Measurements from ENCODE around the gene COL4A1.

The COL4A1 gene

DNA sequence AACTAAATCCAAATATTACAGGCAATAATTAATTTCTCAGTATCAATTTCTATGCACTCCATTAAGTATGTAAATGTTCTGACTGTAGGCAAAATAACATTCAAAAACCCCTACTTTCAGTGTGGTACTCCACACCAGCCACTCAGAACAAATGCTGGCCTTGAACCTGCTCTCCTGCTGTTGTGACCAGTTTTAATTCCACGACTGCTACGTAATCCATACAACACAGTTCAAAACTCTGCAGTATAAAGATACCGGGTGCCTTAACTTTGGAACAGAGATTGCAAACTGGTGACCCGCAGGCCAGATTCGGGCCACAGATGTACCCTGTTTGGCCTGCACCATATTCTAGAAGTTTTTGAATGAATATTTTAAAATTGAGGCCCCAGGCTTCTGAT is 30.4 kb downstream of the COL4A1 start:
- DNase-seq (ENCODE audit: low read depth in 2 of 2), result no peak

DNA sequence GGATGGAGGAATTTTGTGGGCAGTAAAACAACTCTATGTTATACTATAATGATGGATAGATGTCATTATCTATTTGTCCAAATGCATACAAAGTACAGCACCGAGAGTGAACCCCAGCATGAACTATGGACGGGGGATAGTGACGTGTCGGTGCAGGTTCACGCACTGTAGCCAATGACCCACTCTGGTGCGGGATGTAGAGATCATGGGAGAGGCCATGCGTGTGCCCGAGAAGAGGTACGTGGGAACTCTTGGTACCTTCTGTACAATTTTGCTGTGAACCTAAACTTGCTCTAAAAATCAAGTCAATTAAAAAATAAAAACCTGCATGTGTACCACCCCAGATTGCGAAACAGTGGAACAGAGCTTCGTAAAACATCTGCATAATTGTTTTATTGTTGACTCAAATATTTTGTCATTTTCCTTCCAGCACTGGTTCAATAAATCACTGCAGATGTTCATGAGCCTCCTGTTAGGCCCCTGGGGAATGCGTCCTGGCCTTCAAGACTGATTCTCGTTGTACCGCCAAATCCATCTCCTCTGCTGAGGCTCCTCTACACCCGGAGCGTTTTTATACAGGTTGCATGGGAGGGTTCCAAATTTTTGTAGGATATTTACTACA is 30.9 kb downstream of the COL4A1 start:
- DNase-seq (ENCODE audit: low read depth in 2 of 2), result no peak

DNA sequence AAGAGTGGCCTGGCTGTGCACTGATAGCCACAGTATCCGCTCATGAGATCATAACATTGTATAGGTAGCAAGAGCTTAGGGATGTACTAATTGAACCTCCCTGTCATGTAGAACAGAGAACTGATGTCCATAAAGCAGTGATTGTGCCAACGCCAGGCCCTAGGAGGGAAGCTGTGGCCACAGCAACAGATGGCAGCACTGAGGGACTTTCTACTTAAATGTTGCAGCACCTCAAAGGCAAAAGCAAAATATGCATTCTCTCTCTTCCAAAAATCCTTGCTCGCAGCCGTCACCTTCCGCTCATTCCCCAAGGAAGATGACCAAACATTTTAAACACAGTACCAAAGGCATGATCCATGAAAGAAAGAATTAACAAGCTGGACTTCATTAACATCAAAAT is 32.3 kb downstream of the COL4A1 start:
- no peak for DNase-seq (ENCODE audit: low read depth in 2 of 2)

DNA sequence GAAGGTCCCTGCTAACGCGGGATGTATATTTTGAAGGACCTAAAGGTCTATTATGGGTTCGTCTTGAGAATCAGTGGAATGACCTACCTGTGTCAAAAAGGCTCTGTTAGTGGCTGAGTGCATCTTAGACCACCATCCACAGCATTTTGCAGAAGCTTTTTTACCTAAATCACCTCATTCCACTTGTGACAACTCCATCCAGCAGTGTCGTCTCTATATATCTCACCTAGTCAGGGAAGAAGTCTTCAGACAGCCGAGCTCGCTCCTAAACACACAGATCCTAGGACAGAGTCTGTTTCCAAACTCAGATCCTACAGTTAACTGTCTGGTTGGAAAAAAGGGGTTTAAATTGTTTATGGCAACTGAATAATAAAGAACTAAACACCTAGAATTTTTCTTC is 33.7 kb downstream of the COL4A1 start:
- no peak for DNase-seq (ENCODE audit: low read depth in 2 of 2)

DNA sequence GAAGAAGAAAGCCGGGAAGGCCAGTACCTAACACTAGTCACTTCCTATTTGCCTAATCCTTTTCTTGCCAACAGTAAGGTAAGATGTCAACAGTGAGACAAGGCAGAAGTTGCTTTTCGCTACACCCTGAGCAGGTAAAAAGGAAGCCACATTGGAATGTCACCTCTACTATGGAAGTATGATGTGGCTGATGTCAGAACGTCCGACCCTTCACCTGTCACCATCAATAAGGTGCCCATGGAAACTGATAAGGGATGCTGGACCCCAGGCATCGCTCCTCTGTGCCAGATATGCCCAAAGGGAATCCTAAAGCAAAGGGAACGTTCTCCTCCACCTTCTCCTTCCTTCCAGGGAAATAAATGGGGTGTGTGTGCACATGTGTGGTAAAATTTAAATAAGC is 34.3 kb downstream of the COL4A1 start:
- no peak for DNase-seq (ENCODE audit: low read depth in 2 of 2)

DNA sequence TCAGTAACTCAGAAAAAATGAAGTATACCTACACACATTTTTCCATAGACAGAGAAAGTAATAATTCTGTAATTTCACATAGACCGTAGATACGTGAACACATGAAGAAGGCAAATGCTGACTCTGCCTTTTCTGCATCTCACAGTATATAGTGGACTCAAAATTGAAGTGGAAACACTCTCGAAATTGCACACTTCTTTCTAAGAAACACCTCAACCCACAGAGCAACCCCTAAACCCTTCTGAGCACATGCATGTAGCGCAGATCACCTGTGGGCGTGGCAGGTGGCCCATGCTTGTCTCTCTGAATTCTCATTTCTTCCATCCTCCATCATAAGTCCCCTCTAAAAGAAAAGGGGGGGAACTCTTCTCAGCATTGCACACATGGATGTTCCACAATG is 34.7 kb downstream of the COL4A1 start:
- DNase-seq (ENCODE audit: low read depth in 2 of 2), result no peak

DNA sequence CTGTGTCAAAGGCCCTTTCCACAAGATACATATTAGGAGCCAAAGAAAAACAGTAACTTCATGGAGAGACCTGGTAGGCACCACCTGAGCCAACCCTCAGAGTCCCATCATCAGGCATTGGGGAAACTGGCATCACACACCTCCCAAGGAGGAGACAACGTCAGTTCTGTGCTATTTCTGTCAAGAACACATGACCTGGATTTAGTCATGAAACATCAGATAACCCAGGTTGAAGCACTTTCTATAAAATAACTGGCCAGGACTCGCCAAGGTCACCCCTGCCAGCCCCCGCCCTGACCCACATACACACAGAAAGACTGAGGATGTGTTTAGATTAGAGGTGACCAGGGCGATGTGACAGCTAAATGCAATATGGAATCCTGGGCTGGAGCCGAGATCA is 35.6 kb downstream of the COL4A1 start:
- DNase-seq (ENCODE audit: low read depth in 2 of 2), result no peak

DNA sequence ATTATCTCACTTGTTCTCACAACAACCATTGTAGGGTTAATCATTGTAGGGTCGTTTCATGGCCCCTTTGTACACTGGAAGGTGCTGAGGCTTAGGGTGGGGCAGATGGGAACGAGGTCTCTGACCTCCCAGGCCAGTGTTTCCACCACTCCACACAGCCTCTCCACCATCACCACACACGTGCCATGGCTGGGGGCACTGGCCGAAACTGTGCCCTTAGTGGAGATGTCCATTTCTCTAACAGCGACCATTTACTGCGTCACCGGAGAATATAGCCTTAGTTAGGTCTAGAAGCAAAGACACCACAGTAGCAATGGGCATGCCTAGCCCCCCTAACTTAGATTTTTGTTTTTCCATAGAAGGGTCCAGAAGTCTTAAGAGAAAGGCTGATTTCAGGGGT is 36.5 kb downstream of the COL4A1 start:
- DNase-seq (ENCODE audit: low read depth in 2 of 2), result no peak

DNA sequence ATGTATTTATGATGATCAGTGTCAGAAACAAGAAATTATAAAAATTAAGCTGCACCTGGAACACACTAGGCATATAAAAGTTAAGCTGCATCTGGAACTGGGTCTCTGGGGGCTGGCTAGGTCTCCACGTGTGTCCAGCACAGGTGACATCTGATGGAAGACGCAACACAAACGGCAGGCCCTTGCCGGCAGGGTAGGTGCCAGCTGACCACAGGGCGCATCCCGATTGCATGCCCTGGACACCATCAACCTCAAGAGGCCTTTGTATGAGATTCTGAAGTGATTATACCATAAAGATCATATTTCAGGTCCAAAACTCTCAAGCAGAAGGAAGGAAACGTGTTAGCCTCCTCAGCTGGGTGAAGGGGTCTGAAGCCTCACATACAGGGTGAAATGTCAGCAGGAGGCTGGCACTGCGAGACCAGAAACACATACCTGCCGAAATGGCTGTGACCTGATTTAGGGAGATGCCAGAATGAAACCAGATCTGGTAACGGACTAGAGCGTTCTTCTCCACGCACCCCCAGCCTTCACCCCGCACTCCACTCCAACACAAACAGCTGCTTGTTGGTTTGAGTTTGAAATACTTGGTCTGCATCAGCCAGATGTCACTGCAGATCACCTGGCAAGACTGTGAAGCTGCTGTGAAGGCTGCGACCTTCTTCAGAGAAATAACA is 37.3 kb downstream of the COL4A1 start:
- no peak for DNase-seq (ENCODE audit: low read depth in 2 of 2)

DNA sequence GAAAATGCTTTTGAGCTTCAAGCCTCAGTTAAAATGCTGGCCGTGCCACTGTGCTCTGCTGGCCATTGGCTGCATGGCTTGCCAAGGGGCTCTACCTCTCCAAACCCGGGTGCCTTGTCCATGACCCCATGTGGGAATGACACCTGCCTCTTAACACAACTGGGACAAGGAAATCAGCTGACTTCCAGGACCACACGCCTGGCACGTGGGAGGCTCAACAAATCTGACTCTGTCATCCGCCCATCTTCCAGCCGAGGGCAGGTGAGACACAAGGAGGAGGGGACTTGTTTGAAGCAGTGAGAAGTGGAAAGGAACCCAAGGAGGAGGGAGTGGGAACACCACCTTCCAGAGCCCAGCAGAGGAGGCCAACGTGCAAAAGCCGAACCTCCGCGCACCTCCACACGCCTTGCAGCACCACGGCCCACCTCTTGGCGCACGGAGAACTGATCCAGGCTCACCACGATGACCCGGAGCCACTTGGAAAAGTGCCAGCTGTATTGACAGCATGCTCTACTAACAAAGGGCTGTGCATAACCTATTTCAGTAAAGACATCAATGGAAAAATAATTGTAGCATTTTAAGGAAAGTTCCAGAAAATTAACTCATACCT is 38.3 kb downstream of the COL4A1 start:
- no peak for DNase-seq (ENCODE audit: low read depth in 2 of 2)

DNA sequence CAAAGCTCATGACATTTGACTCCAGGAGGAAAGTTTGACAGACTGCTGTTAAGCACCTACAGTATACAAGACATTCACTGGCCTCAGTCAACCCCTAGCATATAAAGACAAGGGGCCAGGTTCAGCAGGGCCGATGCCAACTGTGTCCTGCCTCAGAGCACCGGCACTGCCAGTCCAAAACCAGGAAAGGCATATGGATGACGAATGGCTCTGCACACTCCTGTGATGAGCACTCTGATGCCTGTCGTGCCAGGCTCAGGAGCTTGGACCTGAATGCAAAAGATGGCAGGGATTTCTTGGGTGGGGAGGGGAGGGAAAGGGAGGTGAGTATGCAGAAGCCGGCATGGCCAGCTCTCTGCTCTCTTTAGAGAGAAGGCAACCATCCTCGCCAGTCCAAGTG is 38.9 kb downstream of the COL4A1 start:
- no peak for DNase-seq (ENCODE audit: low read depth in 2 of 2)

DNA sequence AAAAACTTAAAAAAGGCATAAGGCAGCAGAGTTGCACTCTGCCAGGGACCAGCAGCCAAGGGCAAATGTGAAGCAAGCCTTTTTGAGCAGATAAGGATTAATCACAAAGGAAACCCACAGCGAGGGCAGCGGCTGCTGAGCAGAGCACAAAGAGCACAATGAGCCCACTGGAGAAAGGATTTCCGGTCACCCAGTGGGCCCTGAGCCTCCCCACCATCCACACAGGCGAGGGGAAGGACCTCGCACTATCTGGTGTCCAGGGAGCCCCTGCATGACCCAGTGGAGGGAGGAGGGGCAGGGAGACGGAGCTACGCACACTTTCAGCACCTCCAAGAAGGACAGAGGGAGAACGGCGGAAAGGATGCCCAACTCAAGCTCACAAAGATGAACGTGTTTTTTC is 40.0 kb downstream of the COL4A1 start:
- no peak for DNase-seq (ENCODE audit: low read depth in 2 of 2)

DNA sequence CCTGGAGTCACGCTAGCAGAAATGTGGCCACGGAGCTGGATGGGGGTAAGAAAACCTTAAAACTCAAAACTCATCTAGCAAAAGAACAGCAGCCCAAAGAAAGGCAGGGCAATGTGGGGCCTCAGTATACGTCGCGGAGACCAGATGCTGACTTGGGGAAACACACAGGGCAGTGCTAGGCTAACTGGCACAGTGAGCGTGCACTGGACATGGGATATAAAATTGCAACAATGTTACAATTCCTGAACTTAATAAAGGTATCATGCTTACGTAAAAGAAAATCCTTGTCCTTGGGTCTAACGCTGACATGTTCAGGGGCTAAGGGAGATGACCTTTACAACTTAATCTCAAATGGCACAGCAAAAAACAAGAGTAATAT is 40.5 kb downstream of the COL4A1 start:
- DNase-seq (ENCODE audit: low read depth in 2 of 2), result no peak

DNA sequence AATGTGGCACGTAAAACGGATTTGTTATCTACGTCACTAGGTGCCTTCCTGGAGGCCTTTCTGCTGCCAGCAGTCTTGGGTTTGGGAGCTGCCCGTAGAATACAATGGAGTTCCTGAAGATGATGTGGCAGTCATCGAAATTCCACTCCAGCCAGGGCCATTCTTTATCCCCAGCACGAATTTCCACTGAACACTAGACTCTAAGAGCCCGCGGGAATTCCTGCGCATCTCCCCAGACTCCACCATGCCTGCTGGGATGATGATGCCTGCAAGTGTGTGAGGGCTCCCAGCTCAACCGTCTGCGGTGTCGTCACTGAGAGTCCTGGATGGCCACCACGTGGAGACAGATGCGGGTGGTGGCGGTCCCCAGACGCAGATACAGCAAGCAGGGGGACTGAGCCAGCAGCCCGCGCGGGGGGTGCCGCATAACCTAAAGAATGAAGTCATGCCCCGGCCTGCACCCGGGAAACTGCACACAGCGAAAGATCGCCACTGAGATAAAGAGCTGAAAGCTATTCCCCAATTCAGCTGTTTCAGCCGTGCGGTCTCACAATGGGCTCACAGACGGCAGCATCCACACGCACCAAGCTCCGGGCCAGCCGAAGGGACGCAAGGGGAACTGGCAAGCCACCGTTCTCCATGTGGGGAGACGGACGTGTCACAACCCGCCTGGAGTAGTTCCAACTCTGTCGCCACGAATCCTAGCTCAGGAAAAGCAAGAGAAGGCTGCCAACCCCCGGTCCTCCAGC is 41.1 kb downstream of the COL4A1 start:
- no peak for DNase-seq (ENCODE audit: low read depth in 2 of 2)

DNA sequence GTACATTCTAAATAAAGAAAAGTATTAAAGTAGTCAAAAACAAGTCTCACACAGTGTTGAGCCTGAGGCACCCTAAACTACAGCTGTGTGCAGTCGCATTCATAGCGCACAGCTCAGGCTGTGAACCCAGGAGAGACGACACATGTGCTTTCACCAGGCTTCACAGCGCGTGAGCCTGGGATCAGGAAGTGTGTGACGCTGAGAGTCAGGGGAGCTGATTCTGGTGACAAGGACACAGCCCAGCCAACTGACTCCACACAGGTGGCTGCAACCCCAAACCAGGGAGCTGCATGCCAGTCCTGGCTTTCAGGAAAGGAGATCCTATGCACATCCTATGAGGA is 41.6 kb downstream of the COL4A1 start:
- DNase-seq (ENCODE audit: low read depth in 2 of 2), result no peak

DNA sequence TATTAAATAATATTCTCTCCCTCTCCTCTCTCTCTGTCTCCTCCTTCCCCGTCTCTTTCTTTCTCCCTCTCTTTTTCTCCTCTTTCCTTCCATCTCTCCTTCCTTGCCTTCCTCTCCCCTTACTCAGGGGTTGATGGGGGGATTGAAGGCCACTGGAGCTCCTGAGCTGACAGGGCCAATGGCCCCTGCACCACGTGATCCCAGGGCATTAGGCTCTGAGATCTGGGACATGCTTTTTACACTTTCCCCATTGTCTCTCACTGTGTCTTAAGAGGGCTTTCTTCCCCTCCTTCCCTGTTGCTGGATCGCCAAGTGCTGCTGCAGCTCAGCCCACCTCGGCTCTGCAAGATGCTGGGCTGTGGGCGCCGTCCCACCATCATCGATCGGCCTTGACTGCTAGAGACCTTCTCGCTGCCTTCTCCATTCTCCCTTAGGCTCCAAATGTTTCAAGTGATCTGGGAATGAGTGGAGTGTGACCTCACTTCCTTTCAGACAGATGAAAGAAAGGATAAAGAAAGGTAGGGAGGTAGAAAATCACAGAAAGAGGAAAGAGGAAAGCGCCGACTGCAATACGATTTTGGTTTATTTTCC is 42.2 kb downstream of the COL4A1 start:
- DNase-seq (ENCODE audit: low read depth in 2 of 2), result no peak

DNA sequence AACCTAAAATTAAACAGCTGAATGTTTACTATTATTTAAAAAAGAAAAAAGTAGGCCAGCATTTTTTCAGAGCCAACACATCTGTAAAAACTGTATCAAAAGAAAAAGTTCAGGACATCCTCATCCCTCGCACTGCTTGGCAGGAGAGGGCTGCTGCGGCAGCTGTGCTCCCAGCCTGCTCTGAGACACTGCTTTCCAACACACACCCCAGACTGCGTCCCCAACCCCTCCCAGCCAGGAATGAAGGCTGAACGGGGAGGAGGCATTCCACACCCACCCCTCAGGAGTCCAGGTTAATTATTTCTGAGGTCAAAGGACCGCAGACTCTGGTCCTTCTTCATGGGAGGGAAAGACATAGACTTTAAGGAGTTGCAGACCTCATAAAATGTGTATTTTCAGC is 43.1 kb downstream of the COL4A1 start:
- DNase-seq (ENCODE audit: low read depth in 2 of 2), result no peak

DNA sequence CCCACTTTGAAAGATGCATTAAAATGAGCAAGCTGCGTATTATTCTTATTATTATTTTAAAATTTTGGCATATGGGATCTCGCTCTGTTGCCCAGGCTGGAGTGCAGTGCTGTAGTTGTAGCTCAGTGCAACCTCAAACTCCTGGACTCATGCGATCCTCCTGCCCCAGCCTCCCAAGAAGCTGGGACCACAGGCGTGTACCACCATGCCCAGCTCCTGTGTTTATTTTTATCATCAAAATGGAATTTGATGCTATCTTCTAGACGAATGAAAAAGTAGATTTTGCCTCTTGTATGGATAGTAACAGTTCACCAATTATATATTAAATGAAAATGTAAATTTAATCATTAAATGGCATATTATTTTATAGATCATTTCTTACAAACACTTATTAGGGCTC is 43.6 kb downstream of the COL4A1 start:
- no peak for DNase-seq (ENCODE audit: low read depth in 2 of 2)

DNA sequence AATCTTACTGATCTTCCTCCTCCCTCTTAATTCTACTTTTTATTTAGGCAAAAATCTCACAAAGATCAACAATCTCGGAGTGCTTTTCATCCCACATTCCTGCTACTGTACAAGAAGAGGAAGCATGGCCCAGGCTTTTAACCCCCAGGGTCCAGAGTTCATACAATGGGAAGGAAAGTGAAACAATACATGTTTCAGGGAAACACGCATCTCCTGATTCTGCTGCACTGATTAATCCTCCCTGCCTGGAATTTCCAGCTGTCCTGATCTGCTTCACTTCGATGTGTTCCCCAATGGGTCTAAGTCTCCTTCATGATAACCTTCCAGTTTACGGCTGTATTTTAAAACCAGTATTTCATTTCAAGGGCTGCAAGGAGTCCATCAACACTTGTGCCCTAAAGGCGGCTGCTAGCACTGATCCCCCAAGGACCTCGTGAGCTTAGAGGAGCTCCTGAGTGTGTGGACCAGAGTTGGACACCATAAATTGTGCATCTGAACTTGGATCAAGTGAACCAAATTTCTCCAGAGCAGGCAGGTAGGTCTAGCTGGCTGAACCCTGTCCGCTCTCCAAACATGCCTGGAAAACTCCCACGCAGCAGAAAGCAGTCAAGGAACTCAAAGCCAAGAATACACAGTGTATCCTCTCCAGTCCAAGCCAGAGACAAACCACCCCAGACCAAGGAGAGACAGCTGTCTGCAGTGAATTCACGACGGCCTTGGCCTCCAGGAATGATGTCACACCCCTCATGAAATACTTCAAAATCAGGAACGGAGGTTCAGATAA is 44.3 kb downstream of the COL4A1 start:
- no peak for DNase-seq (ENCODE audit: low read depth in 2 of 2)

DNA sequence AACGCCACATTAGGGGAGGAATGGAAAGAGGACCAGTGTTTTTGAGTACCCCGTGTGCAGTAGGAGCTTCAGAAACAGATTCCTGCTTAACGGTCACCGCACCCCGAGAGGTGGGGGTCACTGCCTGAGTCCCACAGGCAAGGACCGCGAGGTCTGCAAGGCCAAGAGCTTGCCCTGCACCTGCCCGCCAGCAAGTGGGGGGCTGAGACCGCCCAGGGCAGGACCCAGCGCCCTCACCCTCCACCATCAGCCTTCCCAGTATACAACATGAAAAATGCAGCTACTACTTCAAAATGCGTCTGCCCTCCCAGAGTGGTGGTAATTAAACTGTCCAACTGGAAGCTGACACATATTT is 44.9 kb downstream of the COL4A1 start:
- no peak for DNase-seq (ENCODE audit: low read depth in 2 of 2)

DNA sequence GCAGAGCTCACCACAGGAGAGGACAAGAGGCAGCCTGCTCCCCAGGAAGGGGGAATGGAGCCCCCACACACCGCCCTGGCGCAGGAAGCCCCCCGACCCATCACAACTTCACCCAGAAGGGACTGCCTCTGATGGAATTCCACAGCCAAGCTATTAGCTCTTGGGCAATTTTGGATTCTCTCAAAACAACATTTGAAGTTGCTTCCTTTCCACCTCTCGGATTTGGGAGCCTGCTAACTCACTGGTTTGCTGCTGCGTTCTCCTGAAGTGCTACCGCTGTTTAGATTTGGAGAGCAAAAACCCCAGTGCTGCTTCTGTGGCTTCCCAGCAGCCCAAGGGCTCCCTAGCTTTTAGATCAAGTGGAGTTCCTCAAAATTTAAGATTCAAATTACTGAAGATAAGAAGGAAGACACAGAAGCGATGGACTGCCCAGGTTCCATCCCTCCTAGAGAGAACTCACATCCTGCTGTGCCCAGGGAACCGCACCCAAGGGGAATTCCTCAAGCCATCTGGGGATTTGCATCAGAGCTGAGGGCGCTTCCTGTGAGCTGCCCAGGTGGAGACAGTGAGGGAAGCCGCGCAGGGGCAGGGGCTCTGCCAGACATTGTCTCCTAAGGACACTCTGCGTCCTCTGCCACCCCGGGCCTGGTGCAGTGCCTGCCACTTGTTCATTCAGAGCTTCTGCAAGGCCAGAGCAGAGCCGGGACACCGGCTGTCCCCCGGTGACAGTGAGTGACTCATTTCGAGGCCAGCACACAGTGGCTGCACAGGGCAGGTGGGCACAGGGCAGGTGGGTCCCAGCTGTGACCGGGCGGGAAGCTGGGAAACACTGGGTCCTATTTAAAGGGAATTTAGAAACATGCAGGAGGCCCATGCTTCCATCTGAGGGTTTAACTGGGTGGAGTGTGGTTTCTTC is 45.5 kb downstream of the COL4A1 start:
- DNase-seq (ENCODE audit: low read depth in 2 of 2), result no peak
